Renal pelvis (tissue), 4 donors: ENCODE data around the gene MALRD1. TPM values are rescaled to one million over a fixed set of nuclear protein-coding genes. Genes with fewer than 3 reads are reported as not detected.

Experiments
- DNase-seq: peaks from one replicate; pipeline ENCODE4 v3.0.0-alpha.2; 2013
- polyA plus RNA-seq, 3 donors: library from polyadenylated mRNA; unstranded; fragments of 120-200 nt; gene quantifications; one replicate each; pipeline ENCODE4 v1.2.1, GENCODE V29; 2013; ENCODE audit not compliant: insufficient read length in 3 of 3

Gene MALRD1
- polyA plus RNA-seq, 3 donors = 1.4 to 2.3 (median 2.3) TPM

GRCh38 chr10:19778996-19779395, 730.4 kb downstream of the MALRD1 start:
- no peak for DNase-seq

- no peak for DNase-seq
These were observed 734.0 kb downstream of the MALRD1 start for GRCh38 chr10:19782430-19783089.

- DNase-seq = no peak
These were observed 735.1 kb downstream of the MALRD1 start for GRCh38 chr10:19783721-19784120.
